ENCODE data around the gene ENO1. TPM values are rescaled to one million over a fixed set of nuclear protein-coding genes. Genes with fewer than 3 reads are reported as not detected.
A peak's percentile ranks its signal among the peaks of the same experiment; 100 is the strongest.

The ENO1 gene
- total and polyA plus RNA-seq, 9 of the 15 experiments (the other 6 are each of a cell fraction or from before 2014, with no cell fraction given): 2,249 to 7,472 (median 2,868) TPM

DNA sequence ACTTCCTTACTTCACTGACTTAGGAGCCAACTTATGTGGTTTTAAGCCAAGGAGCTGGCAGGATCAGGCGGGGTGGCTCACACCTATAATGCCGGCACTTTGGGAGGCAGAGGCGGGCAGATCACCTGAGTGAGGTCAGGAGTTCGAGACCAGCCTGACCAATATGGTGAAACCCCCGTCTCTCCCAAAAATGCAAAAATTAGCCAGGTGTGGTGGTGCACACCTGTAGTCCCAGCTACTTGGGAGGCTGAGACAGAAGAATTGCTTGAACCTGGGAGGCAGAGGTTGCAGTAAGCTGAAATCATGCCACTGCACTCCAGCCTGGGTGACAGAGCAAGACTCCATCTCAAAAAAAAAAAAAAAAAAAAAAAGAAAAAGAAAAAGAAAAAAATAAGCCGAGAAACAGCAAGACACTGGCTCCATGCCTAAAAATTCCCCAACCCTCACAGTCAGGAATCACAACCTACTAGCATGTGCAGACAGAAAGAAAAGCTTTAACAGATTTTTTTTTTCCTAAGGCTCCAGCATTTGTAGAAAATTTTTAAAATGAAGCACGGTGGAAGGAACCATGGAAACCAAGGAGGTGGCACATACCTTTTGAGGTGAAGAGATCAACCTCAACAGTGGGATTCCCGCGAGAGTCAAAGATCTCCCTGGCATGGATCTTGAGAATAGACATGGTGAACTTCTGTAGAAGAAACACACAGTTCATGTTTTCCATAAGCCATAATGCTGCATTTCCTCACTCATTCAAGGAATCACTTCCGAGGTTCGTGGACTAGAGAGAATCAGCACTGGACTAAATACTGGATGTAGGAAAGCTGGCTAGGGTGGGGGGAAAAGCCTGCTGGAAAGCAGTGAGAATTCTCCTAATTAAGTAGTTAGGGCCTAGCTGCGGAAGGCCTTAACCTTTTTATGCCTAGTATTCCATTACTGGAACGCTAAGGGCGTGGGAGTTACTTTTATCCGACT, 4.0 kb downstream of the ENO1 start (continued):
- TF ChIP-seq, protein P1, sequence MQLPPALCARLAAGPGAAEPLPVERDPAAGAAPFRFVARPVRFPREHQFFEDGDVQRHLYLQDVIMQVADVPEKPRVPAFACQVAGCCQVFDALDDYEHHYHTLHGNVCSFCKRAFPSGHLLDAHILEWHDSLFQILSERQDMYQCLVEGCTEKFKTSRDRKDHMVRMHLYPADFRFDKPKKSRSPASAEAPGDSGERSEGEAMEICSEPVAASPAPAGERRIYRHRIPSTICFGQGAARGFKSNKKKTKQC (CRISPR knock-in tag; IDR thresholded peaks at IDR 0.05): no peak
- no peak for TF ChIP-seq POLR2G (IDR thresholded peaks at IDR 0.05; ENCODE audit: low read depth, low read length)
- no peak for TF ChIP-seq MCM5 (IDR thresholded peaks at IDR 0.05; ENCODE audit: low read depth)
- no peak for TF ChIP-seq ETV6 (IDR thresholded peaks at IDR 0.05; ENCODE audit: borderline replicate concordance in 1 of 2, low read depth in 2 of 2, low read length in 1 of 2)
- TF ChIP-seq ETV6 (CRISPR knock-in tag; IDR thresholded peaks at IDR 0.05; ENCODE audit: borderline replicate concordance): no peak
- no peak for TF ChIP-seq UBTF (IDR thresholded peaks at IDR 0.05; ENCODE audit: borderline replicate concordance in 1 of 2, low read depth in 2 of 2, low read length in 2 of 2)
- TF ChIP-seq ZNF431 (CRISPR knock-in tag; IDR thresholded peaks at IDR 0.05): 0 out of 2 replicates have a peak, but pooled peaks have one; percentile 25
- 0 out of 2 replicates have a peak, but pooled peaks have one; percentile 38 for TF ChIP-seq SP1 (CRISPR knock-in tag; IDR thresholded peaks at IDR 0.05)
- TF ChIP-seq ARNT (IDR thresholded peaks at IDR 0.05): no peak
- peak; percentile 63; the same call in 1 of the 2 replicates for TF ChIP-seq CHD2 (IDR thresholded peaks at IDR 0.05; ENCODE audit: low read depth, low read length)
- no peak for TF ChIP-seq JUND (IDR thresholded peaks at IDR 0.05; ENCODE audit: borderline replicate concordance, low read depth, low read length)
- no peak for TF ChIP-seq JUND (tag; IDR thresholded peaks at IDR 0.05; ENCODE audit: borderline replicate concordance, low read depth, low read length)
- no peak for TF ChIP-seq KDM1A (IDR thresholded peaks at IDR 0.05)
- TF ChIP-seq BCL6 (CRISPR knock-in tag; IDR thresholded peaks at IDR 0.05): no peak
- no peak for TF ChIP-seq NR4A1 (CRISPR knock-in tag; IDR thresholded peaks at IDR 0.05)
- no peak for TF ChIP-seq NR4A1 (tag; IDR thresholded peaks at IDR 0.05)
- TF ChIP-seq E2F1 (CRISPR knock-in tag; IDR thresholded peaks at IDR 0.05): no peak
- no peak for TF ChIP-seq ATF6 (CRISPR knock-in tag; IDR thresholded peaks at IDR 0.05)
- no peak for TF ChIP-seq RFX5 (IDR thresholded peaks at IDR 0.05; ENCODE audit: low read depth, low read length)
- TF ChIP-seq, protein P2, sequence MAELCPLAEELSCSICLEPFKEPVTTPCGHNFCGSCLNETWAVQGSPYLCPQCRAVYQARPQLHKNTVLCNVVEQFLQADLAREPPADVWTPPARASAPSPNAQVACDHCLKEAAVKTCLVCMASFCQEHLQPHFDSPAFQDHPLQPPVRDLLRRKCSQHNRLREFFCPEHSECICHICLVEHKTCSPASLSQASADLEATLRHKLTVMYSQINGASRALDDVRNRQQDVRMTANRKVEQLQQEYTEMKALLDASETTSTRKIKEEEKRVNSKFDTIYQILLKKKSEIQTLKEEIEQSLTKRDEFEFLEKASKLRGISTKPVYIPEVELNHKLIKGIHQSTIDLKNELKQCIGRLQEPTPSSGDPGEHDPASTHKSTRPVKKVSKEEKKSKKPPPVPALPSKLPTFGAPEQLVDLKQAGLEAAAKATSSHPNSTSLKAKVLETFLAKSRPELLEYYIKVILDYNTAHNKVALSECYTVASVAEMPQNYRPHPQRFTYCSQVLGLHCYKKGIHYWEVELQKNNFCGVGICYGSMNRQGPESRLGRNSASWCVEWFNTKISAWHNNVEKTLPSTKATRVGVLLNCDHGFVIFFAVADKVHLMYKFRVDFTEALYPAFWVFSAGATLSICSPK (IDR thresholded peaks at IDR 0.05; ENCODE audit: borderline replicate concordance): no peak
